Activated naive CD4-positive, alpha-beta T cell treated with Interleukin-2 at 50 U/mL for 16 hours (primary cell): Measurements from ENCODE around the gene KRT80.

Source experiments
- DNase-seq: peaks from one replicate; pipeline ENCODE4 v3.0.0-alpha.2; 2020

Gene KRT80

GRCh38 chr12:52228931-52229330, 37.1 kb upstream of the KRT80 start:
- DNase-seq, result no peak

GRCh38 chr12:52228366-52228765, 36.6 kb upstream of the KRT80 start:
- no peak for DNase-seq

GRCh38 chr12:52227606-52228166, 35.9 kb upstream of the KRT80 start:
- no peak for DNase-seq

DNA sequence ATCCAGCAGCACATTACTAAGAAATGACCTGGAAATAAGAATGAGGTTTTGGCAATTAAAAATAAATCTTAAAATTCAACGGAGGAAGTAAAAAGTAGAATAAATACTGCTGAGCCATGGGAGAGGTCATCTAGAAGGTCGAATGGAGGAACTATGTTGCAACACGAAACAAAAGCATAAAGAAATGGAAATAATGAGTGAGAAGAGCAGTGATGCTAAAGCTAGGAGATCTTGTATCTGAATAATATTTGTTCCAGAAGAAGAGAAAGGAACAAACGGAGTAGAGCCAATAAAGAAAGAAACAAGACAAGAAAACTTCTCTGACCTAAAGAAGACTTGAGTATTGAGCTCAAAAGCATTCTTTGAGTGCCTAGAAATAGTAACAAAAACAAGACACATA, 34.6 kb upstream of the KRT80 start:
- DNase-seq, result no peak

- DNase-seq, result no peak
Measured at GRCh38 chr12:52225752-52226151, 33.9 kb upstream of the KRT80 start.

- no peak for DNase-seq
Measured at GRCh38 chr12:52224151-52224550, 32.3 kb upstream of the KRT80 start.

- DNase-seq, result no peak
Measured at GRCh38 chr12:52223406-52224039, 31.7 kb upstream of the KRT80 start.

DNA sequence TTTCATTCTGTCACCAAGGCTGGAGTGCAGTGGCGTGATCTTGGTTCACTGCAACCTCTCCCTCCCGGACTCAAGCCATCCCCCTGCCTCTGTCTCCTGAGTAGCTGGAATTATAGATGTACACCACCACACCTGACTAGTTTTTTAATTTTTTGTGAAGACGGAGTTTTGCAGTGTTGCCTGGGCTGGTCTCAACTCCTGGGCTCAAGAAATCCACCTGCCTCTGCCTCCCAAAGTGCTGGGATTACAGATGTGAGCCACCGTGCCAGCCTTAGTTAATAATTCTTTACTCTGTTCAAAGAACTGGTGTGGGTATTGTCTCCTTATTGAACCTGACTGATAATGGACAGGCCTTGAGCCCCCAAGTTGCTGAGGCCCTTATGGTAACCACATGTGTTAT, 30.9 kb upstream of the KRT80 start:
- no peak for DNase-seq

GRCh38 chr12:52221912-52222457, 30.2 kb upstream of the KRT80 start:
- DNase-seq, result peak; percentile 79

- DNase-seq, result no peak
Measured at GRCh38 chr12:52221070-52221781, 29.4 kb upstream of the KRT80 start.

GRCh38 chr12:52220477-52220876, 28.7 kb upstream of the KRT80 start:
- DNase-seq, result no peak

DNA sequence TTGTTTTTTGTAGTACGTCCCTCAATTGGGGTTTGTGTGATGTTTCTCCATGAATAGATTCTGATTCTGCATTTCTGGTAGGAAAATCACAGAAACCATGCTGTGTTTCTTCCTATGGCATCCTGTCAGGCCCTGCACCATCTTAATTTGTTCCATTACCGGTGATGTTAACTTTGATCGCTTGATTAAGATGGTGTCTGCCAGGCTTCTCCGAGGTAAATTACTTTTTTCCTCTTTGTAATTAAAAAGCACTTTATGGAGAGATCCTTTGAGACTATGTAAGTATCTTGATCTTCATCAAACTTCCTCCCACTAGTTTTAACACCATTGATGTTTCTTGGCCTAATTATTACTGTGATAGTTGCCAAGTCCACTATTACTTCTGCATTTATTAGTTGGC, 26.2 kb upstream of the KRT80 start:
- no peak for DNase-seq

- DNase-seq, result no peak
Measured at GRCh38 chr12:52217223-52217622, 25.4 kb upstream of the KRT80 start.

- DNase-seq, result no peak
Measured at GRCh38 chr12:52216807-52217206, 25.0 kb upstream of the KRT80 start.

DNA sequence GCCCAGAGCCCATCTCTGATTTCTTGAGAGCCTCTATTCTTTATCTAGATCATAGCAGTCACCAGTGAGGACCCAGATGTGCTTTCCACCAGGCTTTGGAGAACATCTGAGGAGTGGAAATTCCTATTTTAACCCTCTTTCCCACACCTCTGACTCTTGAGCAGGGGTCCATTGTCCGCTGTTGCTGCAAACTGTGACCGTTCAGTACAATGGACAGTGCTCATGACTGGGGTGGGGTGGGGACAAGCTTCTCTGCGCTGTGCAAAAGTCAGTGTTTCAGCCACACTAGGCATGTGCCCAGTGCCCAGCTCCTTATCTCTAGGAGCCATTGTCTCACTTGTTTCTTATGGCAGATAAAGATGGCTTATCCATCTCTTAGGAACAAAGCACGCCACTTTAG, 24.3 kb upstream of the KRT80 start:
- no peak for DNase-seq

DNA sequence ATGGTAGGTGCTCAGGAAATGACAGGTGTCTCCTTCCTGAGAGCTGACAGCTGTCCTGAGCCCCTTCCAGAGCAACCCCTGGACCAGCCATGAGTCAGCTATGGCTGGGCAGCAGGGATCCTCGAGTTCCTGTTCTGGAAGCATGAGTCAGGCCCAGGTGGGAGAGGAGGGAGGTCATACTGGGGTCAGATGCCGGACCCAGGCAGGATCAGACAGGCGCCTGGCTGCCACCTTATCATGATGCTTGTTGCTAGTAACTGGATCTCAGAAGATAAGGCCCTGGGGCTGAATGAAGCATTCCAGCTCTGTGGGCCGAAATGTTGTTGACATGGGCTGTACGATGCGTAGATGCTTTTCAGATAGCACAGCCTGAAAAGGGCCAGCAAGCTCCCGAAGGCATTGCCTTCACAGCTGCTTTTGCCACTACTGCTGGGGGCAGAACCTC, 23.8 kb upstream of the KRT80 start:
- no peak for DNase-seq

DNA sequence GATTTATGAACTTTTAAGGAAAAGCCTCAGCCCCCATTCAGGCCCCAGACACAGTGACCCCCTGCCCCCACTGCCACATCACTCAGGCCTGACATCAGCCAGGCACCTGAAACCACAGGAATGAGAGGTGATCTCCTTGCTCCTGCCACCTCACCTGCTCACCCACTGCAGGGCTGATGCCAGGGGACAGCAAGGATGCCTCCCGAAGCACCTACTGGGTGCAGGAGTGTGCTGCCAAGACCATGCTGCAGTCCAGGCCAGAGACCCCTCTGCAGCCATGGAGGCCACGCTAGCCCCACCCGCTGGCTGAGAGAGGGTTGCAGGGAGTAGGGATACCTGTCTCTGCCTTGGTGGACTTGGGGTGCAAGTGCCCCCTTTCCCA, 22.6 kb upstream of the KRT80 start:
- no peak for DNase-seq

DNA sequence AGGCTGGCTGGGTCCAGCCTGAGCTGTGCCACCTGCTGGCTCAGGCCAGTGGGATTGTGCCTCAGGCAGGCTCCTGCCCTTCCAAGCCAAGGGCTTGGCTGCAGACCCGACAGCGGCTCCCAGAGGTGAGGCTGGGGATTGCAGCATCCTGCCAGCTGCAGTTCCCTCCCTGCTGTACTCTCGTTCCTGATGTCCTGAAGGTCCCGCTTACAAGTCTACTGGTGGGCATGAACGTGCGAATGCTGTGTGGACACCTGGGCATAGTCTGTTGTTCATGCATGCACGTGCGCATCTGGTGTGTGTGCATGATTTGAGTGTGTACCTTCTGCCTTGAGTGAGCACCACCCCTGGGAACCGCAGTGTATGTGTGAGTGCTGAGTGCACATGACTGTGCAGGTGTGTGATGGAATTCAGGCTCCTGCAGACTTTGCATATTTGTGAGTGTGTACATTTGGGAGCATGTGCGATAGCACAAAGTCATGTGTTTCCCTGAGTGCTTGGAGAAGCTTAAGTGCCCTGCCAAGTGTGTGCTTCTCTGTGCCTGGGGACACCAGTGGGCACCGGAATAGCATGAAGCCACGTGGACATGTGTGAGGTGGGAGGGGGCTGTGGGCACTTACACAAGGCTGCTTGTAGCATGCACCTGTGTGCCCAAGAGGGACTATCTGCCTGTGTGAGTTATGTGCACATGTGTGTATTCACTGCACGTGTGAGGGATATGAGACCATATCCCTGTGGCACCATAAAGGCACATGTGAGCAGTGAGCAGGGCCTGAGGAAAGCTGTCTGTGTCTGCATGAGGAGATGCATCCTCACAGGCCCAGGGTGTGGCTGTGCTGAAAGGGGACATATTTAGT, 22.0 kb upstream of the KRT80 start:
- DNase-seq, result peak; percentile 61

DNA sequence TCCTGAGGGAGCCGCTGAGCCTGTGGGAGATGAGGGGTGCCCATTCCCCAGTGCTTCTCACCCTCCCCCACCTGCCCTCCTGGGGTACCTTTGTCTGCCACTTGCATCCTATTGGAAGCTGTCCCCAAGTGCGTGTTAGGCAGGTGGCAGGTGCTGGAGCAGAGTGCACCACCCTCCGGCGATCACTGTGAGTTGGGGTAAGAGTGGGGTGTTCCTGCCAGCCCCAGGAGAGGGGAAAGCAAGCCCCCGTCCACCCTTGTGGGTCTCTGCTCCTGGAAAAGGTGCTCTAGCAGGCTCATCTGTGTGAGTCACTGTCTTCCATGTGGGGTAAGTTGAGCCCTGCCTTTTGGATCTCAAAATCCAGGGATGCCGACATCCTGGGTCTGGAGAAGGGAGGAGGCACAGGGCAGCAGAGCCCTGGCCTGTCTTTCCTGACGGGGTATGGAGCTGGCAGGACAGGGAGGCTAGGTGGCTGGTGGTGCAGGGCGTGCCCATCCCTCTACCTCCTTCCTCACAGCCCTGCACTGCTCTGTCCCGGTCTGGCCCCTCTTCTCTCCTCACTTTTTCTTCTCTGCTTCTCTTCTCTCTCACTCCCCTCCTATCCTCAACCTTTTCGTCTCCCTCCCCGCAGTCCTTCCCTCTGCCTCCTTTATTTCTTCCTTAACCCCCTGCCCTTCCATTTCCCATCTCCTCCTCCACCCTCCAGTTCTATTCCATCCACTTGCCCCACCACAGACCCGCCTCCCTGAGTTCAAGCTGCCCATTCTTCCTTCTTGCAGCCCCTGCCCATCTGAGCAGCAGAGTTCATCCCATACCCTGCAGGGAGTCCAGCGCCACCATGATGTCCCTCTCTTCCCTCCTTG, 21.1 kb upstream of the KRT80 start:
- no peak for DNase-seq

- no peak for DNase-seq
Measured at GRCh38 chr12:52211716-52212585, 20.1 kb upstream of the KRT80 start.
